IMR-90 (cell line): ENCODE measurements around the gene DCAF6. TPM values are rescaled to one million over a fixed set of nuclear protein-coding genes. Genes with fewer than 3 reads are reported as not detected.

ENCODE experiments used
- ATAC-seq: fragments of 200-7000 bp; cut with Tn5 transposase; 2 replicates; pipeline ENCODE4 v1.9.1; 2020; ENCODE audit warnings: low read depth, mild to moderate bottlenecking, moderate library complexity
- BruUV-seq: library from RNA; stranded (reverse); fragments of 400-500 nt; replicated peaks from 2 replicates; lab custom pipeline; 2021; lab: Mats Ljungman, UMichigan
- CTCF ChIA-PET: fragments of 300-600 bp; formaldehyde crosslinking; extraction: SDS; loops from one replicate; lab custom pipeline; 2021; ENCODE audit warnings: antibody characterized with exemption; lab: Yijun Ruan, JAX
- POLR2A ChIA-PET: fragments of 300-600 bp; sonication (Branson Sonifier 250); formaldehyde crosslinking; loops from one replicate; lab custom pipeline; 2022; ENCODE audit warnings: antibody characterized with exemption; ENCODE audit not compliant: unreplicated experiment; lab: Charles Lee
- DNase-seq: peaks from one replicate; pipeline ENCODE4 v3.0.0; 2013
- H2AFZ ChIP-seq: replicated peaks from 2 replicates; pipeline ENCODE3; 2013; ENCODE audit warnings: low read length, mild to moderate bottlenecking; ENCODE audit not compliant: poor library complexity
- H2AK5ac ChIP-seq: 2 replicates; pipeline ENCODE4 v1.6.1; 2013; ENCODE audit warnings: low read depth, low read length, inconsistent platforms
- H2AK9ac ChIP-seq: replicated peaks from 2 replicates; pipeline ENCODE3; 2013; ENCODE audit warnings: mild to moderate bottlenecking, low read depth, low read length, moderate library complexity; ENCODE audit not compliant: poor library complexity
- H2BK120ac ChIP-seq: 2 replicates; pipeline ENCODE4 v1.6.1; 2013; ENCODE audit warnings: low read depth, low read length, inconsistent platforms
- H2BK15ac ChIP-seq: 3 replicates; pipeline ENCODE4 v1.6.1; 2013; ENCODE audit warnings: low read depth, low read length, inconsistent platforms
- H2BK20ac ChIP-seq: 2 replicates; pipeline ENCODE4 v1.6.1; 2013; ENCODE audit warnings: low read depth, mild to moderate bottlenecking, inconsistent platforms, low read length, moderate library complexity
- H2BK5ac ChIP-seq: 2 replicates; pipeline ENCODE4 v1.6.1; 2013; ENCODE audit warnings: mild to moderate bottlenecking, low read depth, low read length, inconsistent platforms; ENCODE audit not compliant: poor library complexity, severe bottlenecking
- H3K14ac ChIP-seq: replicated peaks from 2 replicates; pipeline ENCODE4 v1.6.1; 2013; ENCODE audit warnings: low read depth, low read length, inconsistent platforms
- H3K18ac ChIP-seq: 2 replicates; pipeline ENCODE4 v1.6.1; 2013; ENCODE audit warnings: low read depth, low read length, control low read depth
- H3K23ac ChIP-seq: 2 replicates; pipeline ENCODE4 v1.6.1; 2013; ENCODE audit warnings: low read depth, low read length, inconsistent platforms
- H3K27ac ChIP-seq: 2 replicates; pipeline ENCODE4 v1.5.1; 2013; ENCODE audit warnings: mild to moderate bottlenecking, control low read depth, low read length; ENCODE audit not compliant: insufficient read depth
- H3K27me3 ChIP-seq: 2 replicates; pipeline ENCODE4 v1.6.1; 2013; ENCODE audit warnings: low read length; ENCODE audit not compliant: control insufficient read depth, insufficient read depth
- H3K36me3 ChIP-seq: 2 replicates; pipeline ENCODE4 v1.6.1; 2013; ENCODE audit warnings: low read length, mixed read lengths; ENCODE audit not compliant: control insufficient read depth, insufficient read depth
- H3K4ac ChIP-seq: 2 replicates; pipeline ENCODE4 v1.6.1; 2013; ENCODE audit warnings: low read depth, low read length, inconsistent platforms
- H3K4me1 ChIP-seq: 2 replicates; pipeline ENCODE4 v1.6.1; 2013; ENCODE audit warnings: low read length, mixed read lengths; ENCODE audit not compliant: control insufficient read depth, insufficient read depth
- H3K4me2 ChIP-seq: 2 replicates; pipeline ENCODE4 v1.6.1; 2013; ENCODE audit warnings: low read depth, mild to moderate bottlenecking, control low read depth, low read length, moderate library complexity
- H3K4me3 ChIP-seq: 2 replicates; pipeline ENCODE4 v1.5.1; 2013; ENCODE audit warnings: low read depth, mild to moderate bottlenecking, control low read depth, low read length, moderate library complexity; ENCODE audit not compliant: insufficient read depth
- H3K56ac ChIP-seq: 2 replicates; pipeline ENCODE4 v1.6.1; 2013; ENCODE audit warnings: low read length, inconsistent platforms; ENCODE audit not compliant: insufficient read depth; ENCODE audit errors: extremely low read depth
- H3K79me1 ChIP-seq, 2 experiments: 2 replicates each; pipeline ENCODE4 v1.6.1; 2013; ENCODE audit warnings: low read length in 2 of 2, inconsistent platforms in 1 of 2, low read depth in 1 of 2
- H3K9ac ChIP-seq: 2 replicates; pipeline ENCODE4 v1.6.1; 2013; ENCODE audit warnings: low read depth, low read length, control low read depth
- H3K9me1 ChIP-seq: 2 replicates; pipeline ENCODE4 v1.6.1; 2013; ENCODE audit warnings: low read length, inconsistent platforms; ENCODE audit not compliant: insufficient read depth
- H3K9me3 ChIP-seq: 2 replicates; pipeline ENCODE4 v1.6.1; 2013; ENCODE audit warnings: low read length; ENCODE audit not compliant: control insufficient read depth, insufficient read depth
- H4K20me1 ChIP-seq: 2 replicates; pipeline ENCODE4 v1.6.1; 2013; ENCODE audit warnings: low read length, inconsistent platforms; ENCODE audit not compliant: insufficient read depth
- H4K5ac ChIP-seq: 2 replicates; pipeline ENCODE4 v1.6.1; 2013; ENCODE audit warnings: mild to moderate bottlenecking, low read depth, low read length, control low read depth
- H4K8ac ChIP-seq, 2 experiments: 2 replicates each; pipeline ENCODE4 v1.6.1; 2013; ENCODE audit warnings: low read depth in 2 of 2, low read length in 2 of 2, control low read depth in 1 of 2, inconsistent platforms in 1 of 2
- H4K91ac ChIP-seq: 2 replicates; pipeline ENCODE4 v1.6.1; 2013; ENCODE audit warnings: low read depth, low read length, inconsistent platforms; ENCODE audit not compliant: insufficient read depth
- MAFK ChIP-seq: IDR thresholded peaks from 2 replicates; pipeline ENCODE4 v1.6.1; 2012; ENCODE audit warnings: low read depth, low read length, improper control_type of control experiment
- SMC3 ChIP-seq: fragments of 150-350 bp; IDR thresholded peaks from 2 replicates; pipeline ENCODE4 v1.6.1; 2016; ENCODE audit warnings: low read depth, mild to moderate bottlenecking, antibody characterized with exemption, low read length, moderate library complexity
- whole genome bisulfite sequencing, 2 experiments: methylation state at CpG; one replicate each; pipeline versions ENCODE4 v1.1.5 to v1.1.7; 2013; ENCODE audit warnings: missing lambda C conversion rate in 2 of 2; ENCODE audit not compliant: insufficient read length in 1 of 2; ENCODE audit errors: extremely low coverage in 2 of 2; 5-methylcytosine and 5-hydroxymethylcytosine counted together
- dilution Hi-C: fragments of 300-500 bp; cut with HindIII; formaldehyde crosslinking; loops from one replicate; pipeline ENCODE4 v1.14.3; 2018; ENCODE audit warnings: low sequenced_read_pairs; ENCODE audit not compliant: unreplicated experiment
- in situ Hi-C: fragments of 300-500 bp; cut with MboI; formaldehyde crosslinking; loops from 3 replicates; pipeline ENCODE4 v1.14.3; 2019; ENCODE audit warnings: low sequenced_read_pairs, inconsistent platforms, mixed read lengths
- intact Hi-C: fragments of 100-400 bp; cut with micrococcal nuclease; formaldehyde crosslinking; loops from 2 replicates; pipeline ENCODE4 v1.10.0; 2022
- polyA plus RNA-seq, 3 experiments: library from polyadenylated mRNA; depleted of rRNA; stranded (reverse); fragments of >200 nt; gene quantifications; 2 replicates each; pipeline ENCODE4 v1.2.3, GENCODE V29; 2012; ENCODE audit warnings: low replicate concordance in 1 of 3
- total RNA-seq: library from RNA; depleted of rRNA; stranded (reverse); fragments of >200 nt; gene quantifications from 2 replicates; pipeline ENCODE4 v1.2.3, GENCODE V29; 2012
- TF ChIP-seq, protein P1 (sequence below): conservative IDR thresholded peaks from 2 replicates; pipeline ENCODE4 v1.5.1; 2012; ENCODE audit warnings: mild to moderate bottlenecking, low read depth, low read length, improper control_type of control experiment

The DCAF6 gene
- total and polyA plus RNA-seq, 2 of the 4 experiments (the other 2 are of a cell fraction): 60.4 to 88.7 TPM

DNA sequence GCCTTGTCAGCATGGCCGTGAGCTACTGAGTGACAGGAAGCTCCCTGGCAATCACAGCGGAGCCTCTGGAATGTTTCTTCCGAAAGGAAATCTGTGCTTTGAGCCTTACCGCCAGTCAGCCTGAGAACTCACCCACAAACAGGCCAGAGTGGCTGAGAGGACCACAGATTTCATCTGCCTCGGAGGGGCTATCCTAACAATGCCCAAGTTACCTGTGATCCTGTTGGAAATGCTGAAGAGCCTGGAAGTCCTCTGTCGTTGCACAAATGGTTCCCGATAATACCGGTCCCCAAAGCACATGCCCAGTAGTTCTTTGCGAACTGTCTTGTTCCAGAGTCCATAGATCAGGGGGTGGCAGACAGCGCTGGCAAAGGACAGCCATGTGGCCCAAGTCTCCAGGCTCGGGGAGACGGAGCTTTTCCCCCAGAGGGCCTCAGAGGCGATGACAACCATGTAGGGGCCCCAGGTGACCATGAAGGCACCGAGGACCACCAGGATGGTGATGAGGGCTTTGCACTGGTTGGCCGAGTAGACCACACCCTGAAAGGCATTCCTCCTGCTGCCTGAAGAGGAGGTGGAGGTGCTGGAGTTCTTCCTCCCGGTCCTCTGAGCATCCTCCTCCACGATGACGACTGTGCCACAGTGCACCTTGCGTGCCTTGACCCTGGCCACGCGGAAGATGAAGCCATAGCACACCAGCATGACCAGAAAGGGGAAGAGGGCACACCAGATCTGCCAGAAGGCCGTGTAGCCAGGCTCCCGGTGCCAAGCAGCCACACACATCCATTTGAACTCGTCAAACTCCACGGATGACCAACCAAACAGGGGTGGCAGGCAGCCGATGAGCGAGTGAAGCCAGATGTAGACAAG lies 160.0 kb downstream of the DCAF6 start:
- Histone ChIP-seq H3K23ac (no peak overlapping the region), H2BK15ac (no peak overlapping the region), H3K4me2 (no peak overlapping the region), H3K56ac (no peak overlapping the region), H3K4ac (no peak overlapping the region), H3K4me1 (peaks cover 2% of the 10 kb centered on the region; the same call in 1 of the 2 replicates), H3K9me3 (no peaks in the 10 kb centered on the region), H2AFZ (no peak overlapping the region), H3K14ac (no peak overlapping the region), H3K9ac (no peak overlapping the region), H3K27ac (no peak overlapping the region), H4K91ac (no peak overlapping the region), H2AK5ac (no peak overlapping the region), H2BK5ac (no peak overlapping the region), H2BK120ac (no peak overlapping the region), H3K27me3 (no peaks in the 10 kb centered on the region), H4K20me1 (no peaks in the 10 kb centered on the region), H3K18ac (no peak overlapping the region), H3K36me3 (peaks cover 23% of the 10 kb centered on the region), H3K4me3 (no peak overlapping the region), H4K5ac (no peak overlapping the region), H2BK20ac (no peak overlapping the region), H3K79me1 (no peaks in the 10 kb centered on the region; a peak in 1 of 4 replicates), H4K8ac (no peak overlapping the region), H2AK9ac (no peak overlapping the region), H3K9me1 (no peaks in the 10 kb centered on the region; the same call in 1 of the 2 replicates)
- in situ Hi-C loops: no loop called here
- ChIA-PET POLR2A (no interaction called here), CTCF (no interaction called here)
- ATAC-seq (no peak), DNase-seq (no peak)
- dilution Hi-C loops: no loop called here
- intact Hi-C loops: no loop called here
- BruUV-seq: no TSS peak
- 96% methylated on average over 13 of the region's 27 CpGs; no CpG with 5 or more reads in 1 of the 2 experiments for WGBS, 2 experiments
- TF ChIP-seq MAFK (no peak), SMC3 (no peak)
- TF ChIP-seq, protein P1, sequence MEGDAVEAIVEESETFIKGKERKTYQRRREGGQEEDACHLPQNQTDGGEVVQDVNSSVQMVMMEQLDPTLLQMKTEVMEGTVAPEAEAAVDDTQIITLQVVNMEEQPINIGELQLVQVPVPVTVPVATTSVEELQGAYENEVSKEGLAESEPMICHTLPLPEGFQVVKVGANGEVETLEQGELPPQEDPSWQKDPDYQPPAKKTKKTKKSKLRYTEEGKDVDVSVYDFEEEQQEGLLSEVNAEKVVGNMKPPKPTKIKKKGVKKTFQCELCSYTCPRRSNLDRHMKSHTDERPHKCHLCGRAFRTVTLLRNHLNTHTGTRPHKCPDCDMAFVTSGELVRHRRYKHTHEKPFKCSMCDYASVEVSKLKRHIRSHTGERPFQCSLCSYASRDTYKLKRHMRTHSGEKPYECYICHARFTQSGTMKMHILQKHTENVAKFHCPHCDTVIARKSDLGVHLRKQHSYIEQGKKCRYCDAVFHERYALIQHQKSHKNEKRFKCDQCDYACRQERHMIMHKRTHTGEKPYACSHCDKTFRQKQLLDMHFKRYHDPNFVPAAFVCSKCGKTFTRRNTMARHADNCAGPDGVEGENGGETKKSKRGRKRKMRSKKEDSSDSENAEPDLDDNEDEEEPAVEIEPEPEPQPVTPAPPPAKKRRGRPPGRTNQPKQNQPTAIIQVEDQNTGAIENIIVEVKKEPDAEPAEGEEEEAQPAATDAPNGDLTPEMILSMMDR: no peak
